Measurements from ENCODE around the gene FBXW4.

FBXW4 gene, protein sequence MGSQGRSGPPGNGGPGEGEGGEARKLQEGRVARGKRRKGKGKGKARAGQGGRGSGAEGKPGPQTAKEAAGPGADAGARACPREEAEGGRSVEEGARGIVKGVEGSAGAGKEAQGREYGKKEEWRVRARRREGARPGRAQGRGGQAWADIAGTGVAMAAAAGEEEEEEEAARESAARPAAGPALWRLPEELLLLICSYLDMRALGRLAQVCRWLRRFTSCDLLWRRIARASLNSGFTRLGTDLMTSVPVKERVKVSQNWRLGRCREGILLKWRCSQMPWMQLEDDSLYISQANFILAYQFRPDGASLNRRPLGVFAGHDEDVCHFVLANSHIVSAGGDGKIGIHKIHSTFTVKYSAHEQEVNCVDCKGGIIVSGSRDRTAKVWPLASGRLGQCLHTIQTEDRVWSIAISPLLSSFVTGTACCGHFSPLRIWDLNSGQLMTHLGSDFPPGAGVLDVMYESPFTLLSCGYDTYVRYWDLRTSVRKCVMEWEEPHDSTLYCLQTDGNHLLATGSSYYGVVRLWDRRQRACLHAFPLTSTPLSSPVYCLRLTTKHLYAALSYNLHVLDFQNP

DNA sequence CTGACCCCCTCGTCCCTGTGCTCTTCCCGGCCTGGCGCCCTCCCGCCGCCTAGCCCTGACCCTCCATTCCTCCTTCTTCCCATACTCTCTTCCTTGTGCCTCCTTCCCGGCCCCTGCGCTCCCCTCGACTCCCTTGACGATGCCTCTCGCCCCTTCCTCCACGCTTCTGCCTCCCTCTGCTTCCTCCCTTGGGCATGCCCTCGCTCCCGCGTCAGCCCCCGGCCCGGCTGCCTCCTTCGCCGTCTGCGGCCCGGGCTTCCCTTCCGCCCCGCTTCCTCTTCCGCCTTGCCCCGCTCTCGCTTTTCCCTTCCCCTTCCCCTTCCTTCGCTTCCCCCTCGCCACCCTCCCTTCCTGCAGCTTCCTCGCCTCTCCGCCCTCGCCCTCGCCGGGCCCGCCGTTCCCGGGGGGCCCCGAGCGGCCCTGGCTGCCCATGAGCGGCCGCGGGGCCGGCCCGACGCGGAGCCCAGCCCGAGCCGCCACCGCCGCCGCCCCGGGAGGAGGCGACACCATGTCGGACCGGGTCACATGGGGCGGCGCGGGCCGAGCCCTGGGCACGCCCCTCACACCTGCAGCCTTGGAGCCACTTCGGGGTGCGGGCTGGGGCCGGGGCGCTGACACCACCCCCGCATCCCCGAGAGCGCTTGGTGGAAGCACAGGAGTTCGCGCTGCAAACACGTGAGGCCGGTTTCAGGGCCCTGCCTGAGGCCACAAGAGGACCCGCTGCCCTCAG is at the start of gene FBXW4:
TSS of gene FBXW4 (minus strand) at position 497 of the 730 bp plus-strand sequence. CDS start at position 432, 65 bp downstream.
- TF ChIP-seq, protein P1, sequence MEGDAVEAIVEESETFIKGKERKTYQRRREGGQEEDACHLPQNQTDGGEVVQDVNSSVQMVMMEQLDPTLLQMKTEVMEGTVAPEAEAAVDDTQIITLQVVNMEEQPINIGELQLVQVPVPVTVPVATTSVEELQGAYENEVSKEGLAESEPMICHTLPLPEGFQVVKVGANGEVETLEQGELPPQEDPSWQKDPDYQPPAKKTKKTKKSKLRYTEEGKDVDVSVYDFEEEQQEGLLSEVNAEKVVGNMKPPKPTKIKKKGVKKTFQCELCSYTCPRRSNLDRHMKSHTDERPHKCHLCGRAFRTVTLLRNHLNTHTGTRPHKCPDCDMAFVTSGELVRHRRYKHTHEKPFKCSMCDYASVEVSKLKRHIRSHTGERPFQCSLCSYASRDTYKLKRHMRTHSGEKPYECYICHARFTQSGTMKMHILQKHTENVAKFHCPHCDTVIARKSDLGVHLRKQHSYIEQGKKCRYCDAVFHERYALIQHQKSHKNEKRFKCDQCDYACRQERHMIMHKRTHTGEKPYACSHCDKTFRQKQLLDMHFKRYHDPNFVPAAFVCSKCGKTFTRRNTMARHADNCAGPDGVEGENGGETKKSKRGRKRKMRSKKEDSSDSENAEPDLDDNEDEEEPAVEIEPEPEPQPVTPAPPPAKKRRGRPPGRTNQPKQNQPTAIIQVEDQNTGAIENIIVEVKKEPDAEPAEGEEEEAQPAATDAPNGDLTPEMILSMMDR (IDR thresholded peaks at IDR 0.05; ENCODE audit: low read depth, low read length, missing control alignments): no peak
- Histone ChIP-seq H3K36me3 (replicated peaks) (no peaks in the 10 kb centered on the region), H3K4me3 (ENCODE audit: low read depth, low read length) (peak within 1 kb of the TSS; percentile 91), H3K27me3 (replicated peaks) (no peaks in the 10 kb centered on the region), H3K27ac (peak within 1 kb of the TSS; percentile 79)
- no peak for DNase-seq
- in situ Hi-C loops (cut with HindIII; ENCODE audit: low pct_ligation_motif_present, low sequenced_read_pairs): no loop called here

DNA sequence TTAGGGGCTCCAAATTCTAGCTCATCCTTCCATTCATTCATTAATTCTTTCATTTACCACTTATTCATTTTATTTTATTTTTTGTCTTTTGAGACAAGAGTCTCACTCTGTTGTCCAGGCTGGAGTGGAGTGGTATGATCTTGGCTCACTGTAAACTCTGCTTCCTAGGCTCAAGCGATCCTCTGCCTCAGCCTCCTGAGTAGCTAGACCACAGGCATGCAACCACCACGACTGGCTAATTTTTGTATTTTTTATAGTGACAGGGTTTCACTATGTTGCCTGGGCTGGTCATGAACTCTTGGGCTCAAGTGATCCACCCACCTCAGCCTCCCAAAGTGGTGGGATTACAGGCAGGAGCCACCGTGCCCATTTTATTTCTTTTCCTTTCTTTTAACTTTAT is 49.3 kb upstream of the FBXW4 start:
- H3K36me3 ChIP-seq (replicated peaks): no peaks in the 10 kb centered on the region
- H3K27ac ChIP-seq: no peak overlapping the region
- DNase-seq: no peak
- peaks cover 3% of the 10 kb centered on the region for H3K27me3 ChIP-seq (replicated peaks)
- H3K4me3 ChIP-seq (ENCODE audit: low read depth, low read length): no peak overlapping the region
- TF ChIP-seq, protein P1 (IDR thresholded peaks at IDR 0.05; ENCODE audit: low read depth, low read length, missing control alignments): no peak
- in situ Hi-C loops (cut with HindIII; ENCODE audit: low pct_ligation_motif_present, low sequenced_read_pairs): no loop called here

DNA sequence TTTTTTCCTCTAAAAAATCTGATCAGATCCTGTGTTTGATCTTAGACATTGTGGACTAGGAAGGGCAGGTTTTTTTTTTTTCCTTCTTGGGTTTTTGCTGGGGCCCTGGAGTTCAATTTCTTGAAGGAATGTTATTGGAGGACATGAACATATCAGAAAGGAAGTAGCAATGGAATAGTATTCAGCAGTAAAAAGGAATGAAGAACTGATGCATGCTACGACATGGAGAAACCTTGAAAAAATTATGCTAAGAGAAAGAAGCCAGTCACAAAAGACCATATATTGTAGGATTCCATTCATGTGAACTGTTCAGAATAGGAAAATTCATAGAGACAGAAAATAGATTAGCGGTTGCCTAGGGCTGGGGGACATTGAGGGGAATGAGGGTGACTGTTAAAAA is 47.0 kb upstream of the FBXW4 start:
- no peak for DNase-seq
- in situ Hi-C loops (cut with HindIII; ENCODE audit: low pct_ligation_motif_present, low sequenced_read_pairs): no loop called here
- H3K27ac ChIP-seq: no peak overlapping the region
- TF ChIP-seq, protein P1 (IDR thresholded peaks at IDR 0.05; ENCODE audit: low read depth, low read length, missing control alignments): no peak
- peaks cover 3% of the 10 kb centered on the region for H3K27me3 ChIP-seq (replicated peaks)
- no peak overlapping the region for H3K4me3 ChIP-seq (ENCODE audit: low read depth, low read length)
- no peaks in the 10 kb centered on the region for H3K36me3 ChIP-seq (replicated peaks)

DNA sequence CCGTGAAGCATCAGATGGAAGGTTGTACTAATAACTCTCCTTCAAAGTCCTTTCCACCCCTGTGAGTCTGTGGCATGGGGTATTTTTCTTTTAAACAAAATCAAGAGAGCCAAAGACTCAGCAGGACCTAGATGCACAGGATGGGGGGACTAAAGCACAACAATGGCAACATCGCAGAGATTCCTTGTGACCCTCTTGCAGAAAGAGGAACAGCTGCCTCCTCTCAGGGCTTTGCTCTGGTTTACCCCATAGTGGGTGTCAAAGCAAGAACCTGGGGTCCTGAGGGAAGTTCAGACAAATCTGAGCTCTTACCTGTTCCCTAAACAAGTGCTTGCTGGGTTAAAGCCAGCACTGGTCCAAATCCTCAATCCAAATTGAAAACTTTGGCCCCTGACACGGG is 41.7 kb upstream of the FBXW4 start:
- no peak for DNase-seq
- in situ Hi-C loops (cut with HindIII; ENCODE audit: low pct_ligation_motif_present, low sequenced_read_pairs): no loop called here
- TF ChIP-seq, protein P1 (IDR thresholded peaks at IDR 0.05; ENCODE audit: low read depth, low read length, missing control alignments): no peak
- peaks cover 5% of the 10 kb centered on the region for H3K27me3 ChIP-seq (replicated peaks)
- no peak overlapping the region for H3K27ac ChIP-seq
- H3K4me3 ChIP-seq (ENCODE audit: low read depth, low read length): no peak overlapping the region
- H3K36me3 ChIP-seq (replicated peaks): no peaks in the 10 kb centered on the region

DNA sequence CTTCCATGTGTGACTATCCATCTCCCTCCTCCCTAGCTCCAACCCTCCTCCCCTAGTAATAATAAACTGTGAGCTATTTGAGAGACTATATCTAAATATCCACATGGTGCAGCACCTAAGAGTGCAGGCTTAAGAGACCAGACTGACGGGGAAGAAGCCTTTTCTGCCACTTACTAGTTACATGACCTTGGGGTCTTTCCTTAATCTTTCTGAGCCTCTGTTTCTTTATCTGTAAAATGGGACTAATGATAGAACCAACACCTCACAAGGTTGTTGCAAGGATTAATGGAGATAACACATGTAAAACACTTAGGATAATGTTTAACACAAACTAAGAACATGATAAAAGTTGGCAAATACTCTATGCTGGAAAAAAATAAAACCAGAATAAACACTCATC is 37.1 kb upstream of the FBXW4 start:
- Histone ChIP-seq H3K4me3 (ENCODE audit: low read depth, low read length) (no peak overlapping the region), H3K27me3 (replicated peaks) (peaks cover 2% of the 10 kb centered on the region), H3K27ac (no peak overlapping the region), H3K36me3 (replicated peaks) (no peaks in the 10 kb centered on the region)
- TF ChIP-seq, protein P1 (IDR thresholded peaks at IDR 0.05; ENCODE audit: low read depth, low read length, missing control alignments): no peak
- in situ Hi-C loops (cut with HindIII; ENCODE audit: low pct_ligation_motif_present, low sequenced_read_pairs): no loop called here
- no peak for DNase-seq

Data from brain microvascular endothelial cell (primary cell).